Stimulated activated CD8-positive, alpha-beta memory T cell treated with anti-CD3 and anti-CD28 coated beads, Interleukin-12 subunit alpha, Interleukin-12 subunit beta, amount 100 ng/mL, for 24 hours (primary cell): ENCODE results near the gene UNG.

Experiments used
- DNase-seq: peaks from one replicate; pipeline ENCODE4 v3.0.0-alpha.2; 2020; ENCODE audit errors: extremely low read depth

UNG gene

DNA sequence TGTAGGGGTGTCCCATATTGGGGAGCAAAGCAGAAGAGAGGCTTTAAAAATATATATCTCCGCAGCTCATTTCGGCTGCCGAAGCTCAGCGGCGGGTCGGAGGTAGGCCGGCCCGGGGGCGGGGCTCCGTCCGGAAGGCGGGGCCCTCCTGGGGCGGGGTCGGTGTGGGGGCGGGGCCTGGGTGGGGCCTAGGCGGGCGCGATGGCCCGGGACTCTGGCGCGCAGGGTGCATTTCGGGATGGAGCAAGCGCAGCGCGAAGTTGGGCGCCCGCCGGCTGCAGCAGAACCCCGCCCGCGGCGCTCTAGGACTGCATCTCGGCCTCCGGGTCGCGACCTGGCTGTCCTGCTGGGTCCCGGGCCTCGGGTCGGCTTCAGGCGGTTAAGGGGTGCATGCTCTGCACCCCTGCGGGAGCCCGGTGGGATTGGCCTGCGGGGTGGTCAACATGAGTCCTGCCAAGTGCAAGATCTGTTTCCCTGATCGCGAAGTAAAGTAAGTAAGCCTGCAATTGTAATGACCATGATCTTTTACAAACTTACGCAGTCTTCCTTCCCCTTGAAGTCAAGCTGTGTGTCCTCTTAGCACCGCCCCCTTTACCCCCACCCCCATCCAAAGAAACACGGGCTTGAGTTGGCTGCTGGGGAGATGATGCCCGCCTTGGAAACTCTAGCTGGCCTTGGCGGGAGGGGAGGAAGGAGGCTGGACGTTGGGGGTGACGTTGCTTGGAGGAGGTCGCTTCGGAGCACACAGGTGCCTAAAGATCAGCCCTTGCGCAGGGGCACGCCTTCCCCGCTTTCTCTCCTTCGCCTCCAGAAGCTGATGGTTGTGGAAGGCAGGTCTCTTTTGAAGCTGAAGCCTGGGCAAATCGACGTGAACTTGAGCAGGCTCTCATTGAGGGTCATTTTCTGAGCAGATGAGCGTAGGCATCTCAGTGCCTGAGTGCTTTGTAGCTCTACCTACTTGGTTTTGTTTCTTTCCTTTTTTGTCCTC is 57.3 kb downstream of the UNG start:
- peak; percentile 51 for DNase-seq

DNA sequence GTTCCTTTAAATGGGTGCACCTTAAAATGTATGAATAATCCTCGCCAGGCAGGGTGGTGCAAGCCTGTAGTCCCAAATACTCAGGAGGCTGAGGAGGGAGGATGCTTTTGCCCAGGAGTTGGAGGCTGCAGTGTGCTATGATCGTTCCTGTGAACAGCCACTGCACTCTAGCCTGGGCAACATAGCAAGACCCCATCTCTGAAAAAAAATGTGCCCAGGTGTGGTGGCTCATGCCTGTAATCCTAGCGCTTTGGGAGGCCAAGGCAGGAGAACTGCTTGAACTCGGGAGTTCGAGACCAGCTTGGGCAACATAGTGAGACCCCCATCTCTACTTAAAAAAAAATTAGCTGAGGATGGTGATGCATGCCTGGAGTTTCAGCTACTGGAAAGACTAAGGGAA is 58.6 kb downstream of the UNG start:
- DNase-seq: no peak

DNA sequence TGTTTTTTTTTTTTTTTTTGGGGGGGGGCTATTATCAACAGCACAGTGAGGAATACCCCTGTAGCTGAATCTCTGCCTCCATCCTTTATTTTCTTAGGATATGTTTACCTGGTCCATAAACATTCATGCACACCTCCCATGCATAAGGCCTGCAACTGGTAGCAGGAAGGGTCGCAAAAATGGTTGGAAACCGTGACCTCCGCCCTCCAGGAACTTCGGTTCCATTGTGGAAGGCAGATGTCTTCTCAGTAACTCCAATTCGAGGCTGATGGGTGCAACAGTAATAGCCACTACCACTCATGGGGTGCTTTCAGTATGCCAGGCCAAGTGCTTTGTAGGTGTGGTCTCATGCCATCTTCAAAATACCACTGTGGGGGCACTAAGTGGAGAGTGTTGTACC is 59.2 kb downstream of the UNG start:
- no peak for DNase-seq

DNA sequence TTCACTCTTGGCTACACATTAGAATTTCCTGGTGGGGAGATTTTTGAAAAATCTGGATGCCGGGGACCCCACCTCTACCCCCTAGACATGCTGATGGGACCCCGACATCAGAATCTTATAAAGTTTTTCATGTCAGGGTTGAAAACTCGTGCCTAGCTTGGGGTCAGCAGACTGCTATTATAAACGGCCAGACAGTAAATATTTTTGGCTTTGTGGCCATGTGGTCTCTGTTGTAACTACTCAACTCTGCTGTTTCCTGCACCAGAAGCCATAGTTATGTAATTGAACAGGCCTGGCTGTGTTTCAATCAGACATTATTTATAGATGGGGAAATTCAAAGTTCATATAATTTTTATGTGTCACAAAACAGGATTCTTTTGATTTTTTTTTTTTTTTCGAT is 60.6 kb downstream of the UNG start:
- no peak for DNase-seq

DNA sequence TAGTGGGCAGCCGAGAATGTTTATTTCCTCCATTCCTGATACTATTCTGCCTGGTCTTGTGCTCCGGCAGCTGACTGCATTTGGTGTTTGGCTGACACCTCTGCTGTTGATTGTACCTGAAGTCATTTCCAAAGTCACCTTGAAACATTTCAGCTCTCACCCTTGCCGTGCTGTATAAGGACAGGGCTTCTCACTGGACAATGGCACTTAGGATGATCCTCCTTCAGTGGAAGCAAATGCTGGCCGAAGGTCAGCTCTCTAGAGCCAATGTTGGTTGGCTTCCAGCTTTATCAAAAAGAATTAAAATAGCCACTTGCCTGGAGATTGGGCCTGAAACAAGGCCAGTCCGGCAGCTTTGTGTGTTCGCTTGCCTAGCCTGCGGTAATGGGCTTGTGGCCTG is 63.0 kb downstream of the UNG start:
- no peak for DNase-seq
